ENCODE measurements around the gene PRG3. TPM values are rescaled to one million over a fixed set of nuclear protein-coding genes. Genes with fewer than 3 reads are reported as not detected.

PRG3 gene
- total RNA-seq, 2 donors from 2014 or later, result not detected

DNA sequence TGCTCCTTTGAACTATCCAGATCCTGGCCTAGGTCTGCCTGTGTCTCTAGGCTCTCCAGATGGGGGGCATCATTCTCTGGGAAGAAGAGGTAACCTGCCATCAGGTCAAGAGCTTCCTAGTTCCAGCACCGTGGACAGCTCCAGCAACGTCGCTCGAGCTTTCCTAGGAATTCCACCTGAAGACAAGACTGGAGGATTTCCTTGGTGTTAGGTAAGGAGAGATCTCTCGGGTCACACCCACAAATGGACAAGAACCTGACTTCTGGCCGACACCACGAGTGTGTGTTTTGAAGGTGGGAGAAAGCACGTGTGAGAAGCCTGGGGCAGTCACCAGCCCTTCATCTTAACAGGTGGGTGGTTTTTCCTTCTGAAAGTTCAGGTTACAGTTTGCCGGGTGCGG, 1.2 kb downstream of the PRG3 start:
- Histone ChIP-seq H3K9me3 (no peaks in the 10 kb centered on the region), H3K4me3 (no peak overlapping the region), H3K36me3 (replicated peaks in 1 of 2; ENCODE audit: insufficient read depth in 1 of 2, low read depth in 2 of 2) (no peaks in the 10 kb centered on the region), H3K27ac (no peak overlapping the region), H3K4me1 (no peaks in the 10 kb centered on the region), H3K27me3 (no peaks in the 10 kb centered on the region)
- TF ChIP-seq POLR2A (IDR thresholded peaks at IDR 0.05), result no peak
- TF ChIP-seq, protein P1, sequence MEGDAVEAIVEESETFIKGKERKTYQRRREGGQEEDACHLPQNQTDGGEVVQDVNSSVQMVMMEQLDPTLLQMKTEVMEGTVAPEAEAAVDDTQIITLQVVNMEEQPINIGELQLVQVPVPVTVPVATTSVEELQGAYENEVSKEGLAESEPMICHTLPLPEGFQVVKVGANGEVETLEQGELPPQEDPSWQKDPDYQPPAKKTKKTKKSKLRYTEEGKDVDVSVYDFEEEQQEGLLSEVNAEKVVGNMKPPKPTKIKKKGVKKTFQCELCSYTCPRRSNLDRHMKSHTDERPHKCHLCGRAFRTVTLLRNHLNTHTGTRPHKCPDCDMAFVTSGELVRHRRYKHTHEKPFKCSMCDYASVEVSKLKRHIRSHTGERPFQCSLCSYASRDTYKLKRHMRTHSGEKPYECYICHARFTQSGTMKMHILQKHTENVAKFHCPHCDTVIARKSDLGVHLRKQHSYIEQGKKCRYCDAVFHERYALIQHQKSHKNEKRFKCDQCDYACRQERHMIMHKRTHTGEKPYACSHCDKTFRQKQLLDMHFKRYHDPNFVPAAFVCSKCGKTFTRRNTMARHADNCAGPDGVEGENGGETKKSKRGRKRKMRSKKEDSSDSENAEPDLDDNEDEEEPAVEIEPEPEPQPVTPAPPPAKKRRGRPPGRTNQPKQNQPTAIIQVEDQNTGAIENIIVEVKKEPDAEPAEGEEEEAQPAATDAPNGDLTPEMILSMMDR (IDR thresholded peaks at IDR 0.05), result no peak
- DNase-seq (no peak), ATAC-seq (no peak)
- 21 to 32% methylated on average over 9 to 10 of the region's 10 CpGs for WGBS, 2 donors
- intact Hi-C loops (cut with DNase I), result no loop called here

DNA sequence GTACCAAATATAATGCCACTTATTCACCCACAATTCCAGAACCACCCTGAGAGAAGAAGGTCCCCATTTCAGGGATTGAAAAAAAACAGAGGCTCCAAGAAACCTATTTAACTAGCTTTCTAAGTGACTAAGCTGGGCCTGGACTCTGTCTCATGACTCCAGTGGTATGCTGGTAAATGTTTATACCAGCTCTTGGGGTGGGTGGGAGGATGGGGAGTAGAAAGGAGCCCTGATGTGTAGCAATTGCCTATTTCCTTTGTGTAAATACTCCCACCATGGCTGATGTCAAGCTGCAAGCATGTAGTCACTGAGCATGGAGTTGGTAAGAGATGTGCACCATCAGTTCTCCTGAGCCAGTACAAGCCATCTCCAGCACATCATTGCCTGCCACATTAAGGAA, 2.8 kb downstream of the PRG3 start:
- intact Hi-C loops (cut with DNase I), result no loop called here
- H3K27me3 ChIP-seq, result no peaks in the 10 kb centered on the region
- ATAC-seq, result no peak

DNA sequence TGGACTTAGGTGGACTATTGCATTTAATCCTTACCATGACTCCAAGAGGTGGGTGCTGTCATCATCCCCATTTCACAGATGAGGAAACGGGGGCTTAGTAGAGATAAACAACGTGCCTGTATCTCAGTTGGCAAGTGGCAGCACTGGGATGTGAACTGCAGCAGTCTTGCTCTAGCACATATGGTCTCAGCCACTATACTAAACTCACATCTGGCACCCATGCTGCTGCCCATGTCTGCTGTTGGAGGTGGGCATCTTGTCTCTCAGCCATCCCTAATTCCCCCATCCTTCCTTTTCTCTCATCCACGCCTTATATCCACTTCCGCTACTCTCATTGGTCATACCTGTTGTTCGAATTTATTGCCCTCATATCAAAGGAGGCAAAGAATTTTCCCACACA, 3.8 kb downstream of the PRG3 start:
- no peaks in the 10 kb centered on the region for H3K9me3 ChIP-seq
- H3K4me1 ChIP-seq, result no peaks in the 10 kb centered on the region
- no peaks in the 10 kb centered on the region for H3K27me3 ChIP-seq
- ATAC-seq (no peak), DNase-seq (no peak)
- TF ChIP-seq, protein P1 (IDR thresholded peaks at IDR 0.05), result no peak
- TF ChIP-seq POLR2A (IDR thresholded peaks at IDR 0.05), result no peak
- no peak overlapping the region for H3K27ac ChIP-seq
- WGBS, 2 donors, result 52 to 67% methylated on average over 5 of the region's 5 CpGs
- H3K4me3 ChIP-seq, result no peak overlapping the region
- H3K36me3 ChIP-seq (replicated peaks in 1 of 2; ENCODE audit: insufficient read depth in 1 of 2, low read depth in 2 of 2), result no peaks in the 10 kb centered on the region
- intact Hi-C loops (cut with DNase I), result no loop called here

More for the DNA sequence above, 2.8 kb downstream of the PRG3 start:
- H3K9me3 ChIP-seq, result no peaks in the 10 kb centered on the region
- no peak overlapping the region for H3K4me3 ChIP-seq
- H3K36me3 ChIP-seq (replicated peaks in 1 of 2; ENCODE audit: insufficient read depth in 1 of 2, low read depth in 2 of 2), result no peaks in the 10 kb centered on the region
- no peak overlapping the region for H3K27ac ChIP-seq
- DNase-seq, result no peak
- TF ChIP-seq, protein P1 (IDR thresholded peaks at IDR 0.05), result no peak
- no peak for TF ChIP-seq POLR2A (IDR thresholded peaks at IDR 0.05)
- no peaks in the 10 kb centered on the region for H3K4me1 ChIP-seq

DNA sequence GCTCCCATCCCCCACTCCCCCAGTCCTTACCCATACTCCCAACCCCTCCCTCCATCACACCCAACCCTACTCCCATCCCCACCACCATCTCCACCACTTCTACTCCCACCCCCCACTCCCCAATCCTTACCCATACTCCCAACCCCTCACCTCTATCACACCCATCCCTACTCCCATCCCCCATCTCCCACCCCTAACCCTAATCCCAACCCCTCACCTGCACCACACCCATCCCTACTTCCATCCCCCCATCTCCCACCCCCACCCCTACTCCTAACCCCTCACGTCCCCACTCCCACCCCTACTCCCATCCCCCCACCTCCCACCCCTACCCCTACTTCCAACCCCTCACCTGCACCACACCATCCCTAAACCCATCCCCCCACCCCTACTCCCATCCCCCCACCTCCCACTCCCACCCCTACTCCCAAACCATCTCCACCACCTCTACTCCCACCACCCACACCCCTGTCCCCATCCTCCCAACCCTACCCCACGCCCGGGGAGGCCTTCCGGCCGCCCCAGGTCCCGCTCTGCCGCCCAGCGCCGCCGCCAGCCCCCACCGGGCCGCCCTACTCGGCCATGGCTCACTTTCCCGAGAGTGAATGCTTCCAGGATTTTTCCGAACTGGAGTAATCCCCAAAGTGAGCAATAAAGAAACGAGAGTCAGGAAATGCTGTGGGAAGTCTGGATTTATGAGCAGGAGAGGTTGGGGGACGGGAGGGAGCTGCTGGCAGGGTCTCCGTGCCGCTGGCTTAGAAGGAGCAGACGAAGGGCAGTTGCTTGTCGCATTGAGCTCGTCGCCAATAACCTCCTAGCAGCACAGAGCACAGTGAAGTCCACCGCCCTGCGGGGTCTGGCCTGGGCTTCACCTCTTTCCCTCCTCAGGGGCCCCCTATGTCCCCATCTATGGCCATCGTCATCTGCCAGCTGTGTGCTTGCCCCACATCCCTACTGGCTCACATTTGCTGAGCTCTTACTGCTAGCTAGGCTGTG, 4.6 kb downstream of the PRG3 start:
- intact Hi-C loops (cut with DNase I), result no loop called here
- H3K4me3 ChIP-seq, result no peak overlapping the region
- H3K27ac ChIP-seq, result no peak overlapping the region
- no peaks in the 10 kb centered on the region for H3K36me3 ChIP-seq (replicated peaks in 1 of 2; ENCODE audit: insufficient read depth in 1 of 2, low read depth in 2 of 2)
- DNase-seq (no peak), ATAC-seq (no peak)
- TF ChIP-seq, protein P1 (IDR thresholded peaks at IDR 0.05), result no peak
- no peak for TF ChIP-seq POLR2A (IDR thresholded peaks at IDR 0.05)
- 45 to 55% methylated on average over 13 to 23 of the region's 26 CpGs for WGBS, 2 donors
- no peaks in the 10 kb centered on the region for H3K9me3 ChIP-seq
- H3K4me1 ChIP-seq, result no peaks in the 10 kb centered on the region
- no peaks in the 10 kb centered on the region for H3K27me3 ChIP-seq
